ENCODE measurements around the gene KIF1B.

DNA sequence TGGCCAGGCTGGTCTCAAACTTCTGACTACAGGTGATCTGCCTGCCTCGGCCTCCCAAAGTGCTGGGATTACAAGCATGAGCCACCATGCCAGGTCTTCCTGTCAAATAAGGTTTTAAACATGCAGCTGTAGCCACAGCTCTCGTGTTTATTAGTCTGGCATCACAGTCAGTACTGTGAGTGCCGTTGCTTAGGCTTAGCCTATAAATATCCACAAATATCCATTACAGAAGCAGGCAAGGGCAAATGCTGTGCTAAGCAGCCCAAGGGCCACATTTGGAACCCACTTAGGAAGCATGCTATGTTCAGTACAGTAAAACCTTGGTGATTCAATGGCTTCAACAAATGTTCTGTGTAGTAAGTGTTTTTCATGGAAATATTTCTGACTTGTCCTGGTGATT lies 75.9 kb downstream of the KIF1B start:
- TF ChIP-seq EZH2 (IDR thresholded peaks at IDR 0.05) (no peak), POLR2AphosphoS5 (IDR thresholded peaks at IDR 0.05; ENCODE audit: borderline replicate concordance, low read depth, low read length) (no peak), FOXP2 (optimal IDR thresholded peaks at IDR 0.05; ENCODE audit: control extremely low read depth, extremely low read length, insufficient read depth) (no peak)
